ENCODE measurements around the gene C1orf53. TPM values are rescaled to one million over a fixed set of nuclear protein-coding genes. Genes with fewer than 3 reads are reported as not detected.
"Not testable (repeated sequence)": the region's sequence is repeated elsewhere in the genome, so short reads cannot be mapped to it uniquely, and the experiment has no call there.

C1orf53 gene
- polyA plus RNA-seq, 1 donor from 2014 or later = 2.6 TPM

DNA sequence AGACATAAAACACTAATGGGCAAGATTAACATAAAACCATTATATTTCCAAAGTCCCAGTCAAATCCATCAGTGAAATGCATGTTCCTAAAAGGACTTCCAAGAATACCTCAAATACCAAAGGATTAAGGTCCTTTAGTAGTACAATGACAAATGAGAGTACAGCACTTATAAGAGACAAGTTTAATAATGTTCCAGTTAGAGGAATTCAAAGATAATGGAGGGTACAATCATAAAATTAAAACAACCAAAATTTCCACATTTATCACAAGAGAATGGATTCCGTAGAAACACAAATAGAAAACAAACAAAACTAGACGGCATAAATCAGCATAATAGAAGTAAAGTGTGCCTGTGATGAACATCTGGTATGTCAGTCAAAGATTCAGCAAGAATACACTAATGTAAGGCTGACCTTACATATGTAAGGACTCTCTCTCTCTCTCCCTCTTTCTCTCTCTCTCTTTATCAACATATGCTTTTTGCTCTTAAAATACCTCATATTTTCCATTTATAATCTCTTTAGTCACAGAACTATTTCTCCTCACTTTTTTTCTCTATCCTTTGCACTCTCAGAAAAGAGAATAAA is 32.8 kb upstream of the C1orf53 start:
- Histone ChIP-seq H3K27ac (ENCODE audit: low read length) (no peak overlapping the region), H2AFZ (ENCODE audit: low read depth, low read length) (no peak overlapping the region), H3K4me2 (ENCODE audit: low read length) (no peak overlapping the region), H3K4me3 (ENCODE audit: low read length) (no peak overlapping the region), H3K9me3 (ENCODE audit: low read length) (no peaks in the 10 kb centered on the region), H3F3A (ENCODE audit: insufficient read depth, low read length, poor library complexity, severe bottlenecking) (no peaks in the 10 kb centered on the region), H3K27me3 (ENCODE audit: insufficient read depth, low read depth, low read length) (no peaks in the 10 kb centered on the region), H3K9me2 (ENCODE audit: insufficient read depth, low read length) (no peaks in the 10 kb centered on the region), H4K20me1 (ENCODE audit: insufficient read depth) (no peaks in the 10 kb centered on the region), H3K79me2 (replicated peaks; ENCODE audit: insufficient read depth, low read length) (no peaks in the 10 kb centered on the region), H3K36me3 (ENCODE audit: insufficient read depth, low read length) (no peaks in the 10 kb centered on the region), H3K9ac (ENCODE audit: low read length) (no peak overlapping the region)
- no peak for TF ChIP-seq MXI1 (conservative IDR thresholded peaks at IDR 0.05; ENCODE audit: poor library complexity, severe bottlenecking)
- no peak for TF ChIP-seq POLR2AphosphoS5 (IDR thresholded peaks at IDR 0.05)
- no peak for TF ChIP-seq SMC3 (conservative IDR thresholded peaks at IDR 0.05; ENCODE audit: poor library complexity)
- TF ChIP-seq, protein P1, sequence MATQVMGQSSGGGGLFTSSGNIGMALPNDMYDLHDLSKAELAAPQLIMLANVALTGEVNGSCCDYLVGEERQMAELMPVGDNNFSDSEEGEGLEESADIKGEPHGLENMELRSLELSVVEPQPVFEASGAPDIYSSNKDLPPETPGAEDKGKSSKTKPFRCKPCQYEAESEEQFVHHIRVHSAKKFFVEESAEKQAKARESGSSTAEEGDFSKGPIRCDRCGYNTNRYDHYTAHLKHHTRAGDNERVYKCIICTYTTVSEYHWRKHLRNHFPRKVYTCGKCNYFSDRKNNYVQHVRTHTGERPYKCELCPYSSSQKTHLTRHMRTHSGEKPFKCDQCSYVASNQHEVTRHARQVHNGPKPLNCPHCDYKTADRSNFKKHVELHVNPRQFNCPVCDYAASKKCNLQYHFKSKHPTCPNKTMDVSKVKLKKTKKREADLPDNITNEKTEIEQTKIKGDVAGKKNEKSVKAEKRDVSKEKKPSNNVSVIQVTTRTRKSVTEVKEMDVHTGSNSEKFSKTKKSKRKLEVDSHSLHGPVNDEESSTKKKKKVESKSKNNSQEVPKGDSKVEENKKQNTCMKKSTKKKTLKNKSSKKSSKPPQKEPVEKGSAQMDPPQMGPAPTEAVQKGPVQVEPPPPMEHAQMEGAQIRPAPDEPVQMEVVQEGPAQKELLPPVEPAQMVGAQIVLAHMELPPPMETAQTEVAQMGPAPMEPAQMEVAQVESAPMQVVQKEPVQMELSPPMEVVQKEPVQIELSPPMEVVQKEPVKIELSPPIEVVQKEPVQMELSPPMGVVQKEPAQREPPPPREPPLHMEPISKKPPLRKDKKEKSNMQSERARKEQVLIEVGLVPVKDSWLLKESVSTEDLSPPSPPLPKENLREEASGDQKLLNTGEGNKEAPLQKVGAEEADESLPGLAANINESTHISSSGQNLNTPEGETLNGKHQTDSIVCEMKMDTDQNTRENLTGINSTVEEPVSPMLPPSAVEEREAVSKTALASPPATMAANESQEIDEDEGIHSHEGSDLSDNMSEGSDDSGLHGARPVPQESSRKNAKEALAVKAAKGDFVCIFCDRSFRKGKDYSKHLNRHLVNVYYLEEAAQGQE (IDR thresholded peaks at IDR 0.05; ENCODE audit: borderline replicate concordance) = no peak
- no peak for TF ChIP-seq RAD21 (conservative IDR thresholded peaks at IDR 0.05)
- TF ChIP-seq EZH2 (IDR thresholded peaks at IDR 0.05; ENCODE audit: borderline replicate concordance, insufficient read depth, low read length, poor library complexity, severe bottlenecking) = no peak
- TF ChIP-seq TAF1 (IDR thresholded peaks at IDR 0.05; ENCODE audit: low read depth) = no peak
- no peak for TF ChIP-seq EP300 (conservative IDR thresholded peaks at IDR 0.05; ENCODE audit: poor library complexity, severe bottlenecking)
- TF ChIP-seq, protein P2, sequence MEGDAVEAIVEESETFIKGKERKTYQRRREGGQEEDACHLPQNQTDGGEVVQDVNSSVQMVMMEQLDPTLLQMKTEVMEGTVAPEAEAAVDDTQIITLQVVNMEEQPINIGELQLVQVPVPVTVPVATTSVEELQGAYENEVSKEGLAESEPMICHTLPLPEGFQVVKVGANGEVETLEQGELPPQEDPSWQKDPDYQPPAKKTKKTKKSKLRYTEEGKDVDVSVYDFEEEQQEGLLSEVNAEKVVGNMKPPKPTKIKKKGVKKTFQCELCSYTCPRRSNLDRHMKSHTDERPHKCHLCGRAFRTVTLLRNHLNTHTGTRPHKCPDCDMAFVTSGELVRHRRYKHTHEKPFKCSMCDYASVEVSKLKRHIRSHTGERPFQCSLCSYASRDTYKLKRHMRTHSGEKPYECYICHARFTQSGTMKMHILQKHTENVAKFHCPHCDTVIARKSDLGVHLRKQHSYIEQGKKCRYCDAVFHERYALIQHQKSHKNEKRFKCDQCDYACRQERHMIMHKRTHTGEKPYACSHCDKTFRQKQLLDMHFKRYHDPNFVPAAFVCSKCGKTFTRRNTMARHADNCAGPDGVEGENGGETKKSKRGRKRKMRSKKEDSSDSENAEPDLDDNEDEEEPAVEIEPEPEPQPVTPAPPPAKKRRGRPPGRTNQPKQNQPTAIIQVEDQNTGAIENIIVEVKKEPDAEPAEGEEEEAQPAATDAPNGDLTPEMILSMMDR (IDR thresholded peaks at IDR 0.05; ENCODE audit: poor library complexity, severe bottlenecking) = no peak

DNA sequence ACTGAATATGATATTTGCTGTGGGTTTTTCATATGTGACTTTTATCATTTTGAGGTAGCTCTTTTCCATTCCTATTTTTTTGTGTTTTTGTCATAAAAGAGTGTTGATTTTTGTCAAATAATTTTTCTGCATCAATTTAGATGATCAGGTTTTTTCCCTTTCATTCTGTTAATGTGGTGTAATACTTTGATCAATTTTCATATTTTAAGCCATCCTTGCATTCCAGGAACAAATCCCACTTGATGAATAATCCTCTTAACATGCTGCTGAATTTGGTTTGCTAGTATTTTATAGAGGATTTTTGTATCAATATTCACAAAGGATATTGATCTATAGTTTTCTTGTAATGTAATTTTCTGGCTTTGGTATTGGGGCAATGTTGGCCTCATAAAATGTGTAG is 25.5 kb upstream of the C1orf53 start:
- Histone ChIP-seq H3K9me2 (ENCODE audit: insufficient read depth, low read length) (no peaks in the 10 kb centered on the region), H3F3A (ENCODE audit: insufficient read depth, low read length, poor library complexity, severe bottlenecking) (no peaks in the 10 kb centered on the region), H3K4me3 (ENCODE audit: low read length) (no peak overlapping the region), H3K9me3 (ENCODE audit: low read length) (no peaks in the 10 kb centered on the region), H3K27ac (ENCODE audit: low read length) (no peak overlapping the region), H3K27me3 (ENCODE audit: insufficient read depth, low read depth, low read length) (no peaks in the 10 kb centered on the region), H4K20me1 (ENCODE audit: insufficient read depth) (no peaks in the 10 kb centered on the region), H3K4me2 (ENCODE audit: low read length) (no peak overlapping the region), H2AFZ (ENCODE audit: low read depth, low read length) (no peak overlapping the region), H3K79me2 (replicated peaks; ENCODE audit: insufficient read depth, low read length) (no peaks in the 10 kb centered on the region), H3K9ac (ENCODE audit: low read length) (no peak overlapping the region), H3K36me3 (ENCODE audit: insufficient read depth, low read length) (no peaks in the 10 kb centered on the region)
- TF ChIP-seq MXI1 (conservative IDR thresholded peaks at IDR 0.05; ENCODE audit: poor library complexity, severe bottlenecking) = no peak

DNA sequence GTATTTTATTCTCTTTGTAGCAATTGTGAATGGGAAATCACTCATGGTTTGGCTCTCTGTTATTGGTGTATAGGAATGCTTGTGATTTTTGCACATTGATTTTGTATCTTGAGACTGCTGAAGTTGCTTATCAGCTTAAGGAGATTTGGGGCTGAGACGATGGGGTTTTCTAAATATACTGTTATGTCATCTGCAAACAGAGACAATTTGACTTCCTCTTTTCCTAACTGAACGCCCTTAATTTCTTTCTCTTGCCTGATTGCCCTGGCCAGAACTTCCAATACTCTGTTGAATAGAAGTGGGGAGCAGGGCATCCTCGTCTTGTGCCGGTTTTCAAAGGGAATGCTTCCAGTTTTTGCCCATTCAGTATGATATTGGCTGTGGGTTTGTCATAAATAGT is 22.0 kb upstream of the C1orf53 start:
- not testable (repeated sequence) for H3K79me2 ChIP-seq (replicated peaks; ENCODE audit: insufficient read depth, low read length); H3K27ac ChIP-seq (ENCODE audit: low read length); H3K9ac ChIP-seq (ENCODE audit: low read length); H3K9me3 ChIP-seq (ENCODE audit: low read length); H3K9me2 ChIP-seq (ENCODE audit: insufficient read depth, low read length); H3K4me3 ChIP-seq (ENCODE audit: low read length); H3K36me3 ChIP-seq (ENCODE audit: insufficient read depth, low read length); H3K4me2 ChIP-seq (ENCODE audit: low read length); H3F3A ChIP-seq (ENCODE audit: insufficient read depth, low read length, poor library complexity, severe bottlenecking); H2AFZ ChIP-seq (ENCODE audit: low read depth, low read length); H4K20me1 ChIP-seq (ENCODE audit: insufficient read depth); H3K27me3 ChIP-seq (ENCODE audit: insufficient read depth, low read depth, low read length)

DNA sequence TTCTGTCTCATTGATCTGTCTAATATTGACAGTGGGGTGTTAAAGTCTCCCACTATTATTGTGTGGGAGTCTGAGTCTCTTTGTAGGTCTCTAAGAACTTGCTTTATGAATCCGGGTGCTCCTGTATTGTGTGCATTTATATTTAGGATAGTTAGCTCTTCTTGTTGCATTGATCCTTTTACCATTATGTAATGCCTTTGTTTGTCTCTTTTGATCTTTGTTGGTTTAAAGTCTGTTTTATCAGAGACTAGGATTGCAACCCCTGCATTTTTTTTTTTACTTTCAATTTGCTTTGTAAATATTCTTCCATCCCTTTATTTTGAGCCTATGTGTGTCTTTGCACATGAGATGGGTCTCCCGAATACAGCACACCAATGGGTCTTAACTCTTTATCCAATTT is 20.2 kb upstream of the C1orf53 start:
- H3K9me2 ChIP-seq (ENCODE audit: insufficient read depth, low read length); H3K4me3 ChIP-seq (ENCODE audit: low read length); H3K4me2 ChIP-seq (ENCODE audit: low read length); H4K20me1 ChIP-seq (ENCODE audit: insufficient read depth); H3F3A ChIP-seq (ENCODE audit: insufficient read depth, low read length, poor library complexity, severe bottlenecking); H3K36me3 ChIP-seq (ENCODE audit: insufficient read depth, low read length); H2AFZ ChIP-seq (ENCODE audit: low read depth, low read length); H3K27ac ChIP-seq (ENCODE audit: low read length); H3K27me3 ChIP-seq (ENCODE audit: insufficient read depth, low read depth, low read length); H3K79me2 ChIP-seq (replicated peaks; ENCODE audit: insufficient read depth, low read length); H3K9me3 ChIP-seq (ENCODE audit: low read length); H3K9ac ChIP-seq (ENCODE audit: low read length): not testable (repeated sequence)
